Uterus (tissue), 2 donors: ENCODE measurements around the gene PDE3B.

Experiments
- CTCF ChIP-seq, 4 experiments: fragments of 200-600 bp in 2 of 4; fragments of 450-650 bp in 2 of 4; sonication (generic) in 2 of 4; IDR thresholded peaks; one replicate each; pipeline ENCODE4 v1.5.1; 2016 to 2019; ENCODE audit warnings: antibody characterized with exemption in 4 of 4, mild to moderate bottlenecking in 2 of 4, moderate library complexity in 1 of 4
- POLR2A ChIP-seq, 2 donors: fragments of 450-650 bp; IDR thresholded peaks; one replicate each; pipeline ENCODE4 v1.6.1; 2016; ENCODE audit warnings: antibody characterized with exemption in 2 of 2, mild to moderate bottlenecking in 1 of 2, moderate library complexity in 1 of 2

GRCh38 chr11:14766585-14766984, 123.0 kb downstream of the PDE3B start:
- no peak for TF ChIP-seq POLR2A (IDR thresholded peaks at IDR 0.05)
- no peak for TF ChIP-seq CTCF (IDR thresholded peaks at IDR 0.05)
